Parathyroid adenoma (tissue), 2 donors: ENCODE measurements around the gene CIDEB.

ENCODE experiments used
- H2AFZ ChIP-seq: fragments of 300-600 bp; sonication (generic); one replicate; pipeline ENCODE4 v1.7.0; 2017; ENCODE audit warnings: antibody characterized with exemption, mild to moderate bottlenecking
- H3K27ac ChIP-seq: fragments of 300-600 bp; sonication (generic); one replicate; pipeline ENCODE4 v1.7.0; 2017
- H3K27me3 ChIP-seq: fragments of 300-600 bp; sonication (generic); one replicate; pipeline ENCODE4 v1.7.0; 2017; ENCODE audit warnings: low read length; ENCODE audit not compliant: control insufficient read depth, insufficient read depth
- H3K36me3 ChIP-seq: fragments of 300-600 bp; sonication (generic); one replicate; pipeline ENCODE4 v1.7.0; 2017; ENCODE audit warnings: low read length; ENCODE audit not compliant: control insufficient read depth, insufficient read depth
- H3K4me1 ChIP-seq: fragments of 300-600 bp; sonication (generic); one replicate; pipeline ENCODE4 v1.7.0; 2017; ENCODE audit warnings: control low read depth
- H3K4me2 ChIP-seq: fragments of 300-600 bp; sonication (generic); one replicate; pipeline ENCODE4 v1.7.0; 2017; ENCODE audit warnings: low read length
- H3K4me3 ChIP-seq: fragments of 300-600 bp; sonication (generic); one replicate; pipeline ENCODE4 v1.7.0; 2017; ENCODE audit warnings: low read depth, low read length
- H3K79me2 ChIP-seq: fragments of 300-600 bp; sonication (generic); one replicate; pipeline ENCODE4 v1.7.0; 2017; ENCODE audit warnings: control low read depth
- H3K9ac ChIP-seq: fragments of 300-600 bp; sonication (generic); one replicate; pipeline ENCODE4 v1.7.0; 2017; ENCODE audit warnings: mild to moderate bottlenecking
- H3K9me3 ChIP-seq: fragments of 300-600 bp; sonication (generic); one replicate; pipeline ENCODE4 v1.7.0; 2017; ENCODE audit warnings: low read length; ENCODE audit not compliant: control insufficient read depth
- CTCF ChIP-seq: fragments of 300-600 bp; sonication (generic); IDR thresholded peaks from one replicate; pipeline ENCODE4 v1.7.0; 2017; ENCODE audit warnings: antibody characterized with exemption, mild to moderate bottlenecking
- donor health status: primary hyperparathyroidism.

The CIDEB gene

GRCh38 chr14:24331731-24332267, 24.0 kb upstream of the CIDEB start:
- Histone ChIP-seq H3K4me2 (no peak overlapping the region), H3K9me3 (no peaks in the 10 kb centered on the region), H3K27me3 (no peaks in the 10 kb centered on the region), H2AFZ (no peak overlapping the region), H3K27ac (no peak overlapping the region), H3K79me2 (no peaks in the 10 kb centered on the region), H3K9ac (no peak overlapping the region), H3K36me3 (no peaks in the 10 kb centered on the region), H3K4me3 (no peak overlapping the region), H3K4me1 (peaks cover 8% of the 10 kb centered on the region)
- no peak for TF ChIP-seq CTCF

GRCh38 chr14:24330973-24331674, 23.3 kb upstream of the CIDEB start:
- no peak overlapping the region for H3K9ac ChIP-seq
- no peak for TF ChIP-seq CTCF
- no peak overlapping the region for H3K27ac ChIP-seq
- H2AFZ ChIP-seq: no peak overlapping the region
- peaks cover 8% of the 10 kb centered on the region for H3K4me1 ChIP-seq
- no peaks in the 10 kb centered on the region for H3K9me3 ChIP-seq
- H3K27me3 ChIP-seq: no peaks in the 10 kb centered on the region
- no peak overlapping the region for H3K4me2 ChIP-seq
- H3K36me3 ChIP-seq: no peaks in the 10 kb centered on the region
- no peak overlapping the region for H3K4me3 ChIP-seq
- no peaks in the 10 kb centered on the region for H3K79me2 ChIP-seq

GRCh38 chr14:24329736-24330135, 22.0 kb upstream of the CIDEB start:
- Histone ChIP-seq H2AFZ (no peak overlapping the region), H3K27me3 (no peaks in the 10 kb centered on the region), H3K4me1 (peaks cover 8% of the 10 kb centered on the region), H3K9me3 (no peaks in the 10 kb centered on the region), H3K9ac (no peak overlapping the region), H3K79me2 (no peaks in the 10 kb centered on the region), H3K36me3 (no peaks in the 10 kb centered on the region), H3K27ac (no peak overlapping the region), H3K4me3 (no peak overlapping the region), H3K4me2 (no peak overlapping the region)
- TF ChIP-seq CTCF: no peak

GRCh38 chr14:24329073-24329663, 21.4 kb upstream of the CIDEB start:
- Histone ChIP-seq H3K36me3 (no peaks in the 10 kb centered on the region), H3K4me1 (peaks cover 5% of the 10 kb centered on the region), H3K4me2 (no peak overlapping the region), H3K9me3 (no peaks in the 10 kb centered on the region), H3K27me3 (no peaks in the 10 kb centered on the region), H2AFZ (no peak overlapping the region), H3K79me2 (no peaks in the 10 kb centered on the region), H3K27ac (no peak overlapping the region), H3K4me3 (no peak overlapping the region), H3K9ac (no peak overlapping the region)
- TF ChIP-seq CTCF: no peak
